GM06990 (cell line): ENCODE data around the gene MOB3B.

Experiments used
- DNase-seq: peaks from one replicate; pipeline ENCODE4 v3.0.0-alpha.2; 2011; ENCODE audit not compliant: insufficient read length; ENCODE audit errors: extremely low read depth
- H3K27me3 ChIP-seq: replicated peaks from 2 replicates; pipeline ENCODE4 v1.6.0; 2011; ENCODE audit warnings: low read length; ENCODE audit not compliant: control insufficient read depth, insufficient read depth
- H3K36me3 ChIP-seq: 2 replicates; pipeline ENCODE4 v1.5.1; 2011; ENCODE audit warnings: low read length; ENCODE audit not compliant: control insufficient read depth, insufficient read depth
- H3K4me3 ChIP-seq: replicated peaks from 2 replicates; pipeline ENCODE4 v1.5.1; 2011; ENCODE audit warnings: low read depth, mild to moderate bottlenecking, control low read depth, low read length
- CTCF ChIP-seq: IDR thresholded peaks from 2 replicates; pipeline ENCODE4 v1.5.1; 2011; ENCODE audit warnings: low read length, control low read depth, mild to moderate bottlenecking, inconsistent platforms; ENCODE audit not compliant: insufficient read depth, poor library complexity, severe bottlenecking

Gene MOB3B

DNA sequence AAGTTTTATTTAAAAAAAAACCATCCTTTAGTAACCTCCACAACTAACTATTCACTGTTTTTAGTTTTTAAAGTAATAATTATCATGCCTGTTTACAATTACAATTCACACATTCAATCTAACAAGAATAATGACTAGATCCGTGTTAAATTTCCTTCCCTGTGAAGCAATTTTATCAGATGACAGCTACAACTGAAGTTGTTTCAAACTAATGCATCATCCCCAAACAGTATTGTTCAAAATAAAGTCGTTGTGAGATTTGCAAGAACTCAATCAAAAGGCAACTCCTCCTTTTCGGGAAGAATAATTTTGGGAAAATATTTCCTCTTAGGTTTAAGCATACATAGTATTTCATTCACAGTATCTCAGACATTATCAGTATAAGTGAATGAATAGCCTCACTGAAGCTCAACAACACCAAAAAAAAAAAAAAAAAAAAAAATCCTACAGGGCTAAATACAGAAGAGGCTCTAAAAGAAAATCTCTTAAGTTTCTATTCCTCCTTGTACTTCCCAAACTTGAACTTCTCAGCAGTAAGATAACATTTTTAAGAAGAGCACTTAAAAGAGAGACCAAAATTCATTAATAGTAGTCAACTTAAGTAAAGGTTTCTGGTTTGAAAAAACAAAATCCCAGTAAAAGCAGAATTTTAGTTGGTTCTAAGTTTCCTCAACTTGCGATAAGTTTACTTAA lies 34.3 kb upstream of the MOB3B start:
- Histone ChIP-seq H3K27me3 (no peaks in the 10 kb centered on the region), H3K36me3 (no peaks in the 10 kb centered on the region), H3K4me3 (no peak overlapping the region)
- TF ChIP-seq CTCF: no peak
- no peak for DNase-seq

- TF ChIP-seq CTCF: no peak
- no peaks in the 10 kb centered on the region for H3K36me3 ChIP-seq
- H3K4me3 ChIP-seq: no peak overlapping the region
- DNase-seq: no peak
- H3K27me3 ChIP-seq: no peaks in the 10 kb centered on the region
Observed at GRCh38 chr9:27561685-27562084, 32.1 kb upstream of the MOB3B start.

DNA sequence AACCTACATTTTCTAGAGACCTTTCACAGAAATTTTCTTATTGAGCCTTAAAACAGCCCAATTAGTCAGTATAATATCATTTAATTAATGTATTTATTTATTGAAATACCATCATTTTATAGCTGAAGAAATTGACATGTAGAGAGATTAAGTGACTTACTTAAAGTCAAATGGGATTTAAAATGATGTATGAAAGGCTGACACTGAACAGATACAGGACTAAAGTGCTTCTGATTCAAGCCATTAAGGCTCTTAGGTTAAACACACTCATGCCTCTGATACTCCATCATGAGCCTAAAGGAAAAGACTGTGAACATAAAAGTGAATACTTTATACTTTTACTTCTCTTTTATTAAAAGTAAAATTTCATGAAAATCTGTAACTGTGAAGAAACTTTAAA lies 30.8 kb upstream of the MOB3B start:
- no peaks in the 10 kb centered on the region for H3K36me3 ChIP-seq
- no peak for TF ChIP-seq CTCF
- DNase-seq: no peak
- no peaks in the 10 kb centered on the region for H3K27me3 ChIP-seq
- H3K4me3 ChIP-seq: no peak overlapping the region

DNA sequence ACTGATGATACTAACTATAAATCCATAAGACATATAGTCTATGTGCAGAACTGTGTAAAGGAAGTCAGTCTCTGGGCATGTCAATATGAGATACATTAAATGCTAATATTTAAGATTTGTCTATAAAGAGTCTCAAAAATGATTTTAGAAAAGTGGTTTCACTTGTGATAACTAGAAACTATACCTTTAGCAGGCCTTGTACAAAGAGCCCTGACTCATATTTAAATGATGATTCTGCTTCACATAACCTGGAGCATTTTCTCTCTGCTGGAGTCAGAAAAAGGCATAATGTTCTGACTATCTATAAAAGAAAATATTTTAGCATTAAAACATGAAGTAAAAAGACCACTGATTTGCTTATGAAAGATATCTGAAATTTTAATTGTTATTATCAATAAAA lies 28.7 kb upstream of the MOB3B start:
- H3K27me3 ChIP-seq: no peaks in the 10 kb centered on the region
- H3K36me3 ChIP-seq: no peaks in the 10 kb centered on the region
- no peak for TF ChIP-seq CTCF
- DNase-seq: no peak
- no peak overlapping the region for H3K4me3 ChIP-seq

GRCh38 chr9:27556470-27556869 lies 26.9 kb upstream of the MOB3B start:
- no peak for DNase-seq
- Histone ChIP-seq H3K36me3 (no peaks in the 10 kb centered on the region), H3K27me3 (no peaks in the 10 kb centered on the region), H3K4me3 (no peak overlapping the region)
- no peak for TF ChIP-seq CTCF

DNA sequence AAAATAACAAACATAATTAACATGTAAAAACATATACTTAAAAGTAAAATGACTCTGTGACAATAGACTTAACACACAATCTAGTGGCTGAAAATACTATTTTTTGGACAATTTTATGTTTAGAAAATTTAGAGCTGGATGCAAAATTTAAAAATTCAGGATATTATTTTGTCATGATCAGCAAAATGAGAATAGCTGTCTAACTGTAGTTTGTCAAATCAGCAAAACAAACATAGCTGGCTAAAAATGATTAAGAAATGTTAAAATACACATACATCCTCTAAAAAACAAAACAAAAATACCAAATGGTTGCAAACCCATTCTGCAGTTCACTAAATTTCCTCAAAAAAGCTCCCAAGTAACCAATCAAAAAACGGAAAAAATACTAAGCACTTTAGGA lies 25.1 kb upstream of the MOB3B start:
- H3K36me3 ChIP-seq: no peaks in the 10 kb centered on the region
- DNase-seq: no peak
- TF ChIP-seq CTCF: no peak

More for the DNA sequence above, 25.1 kb upstream of the MOB3B start:
- Histone ChIP-seq H3K4me3 (no peak overlapping the region), H3K27me3 (no peaks in the 10 kb centered on the region)
